H9 (cell line): Measurements from ENCODE around the gene DUS1L. TPM values are rescaled to one million over a fixed set of nuclear protein-coding genes. Genes with fewer than 3 reads are reported as not detected.

ENCODE experiments used
- DNase-seq: peaks from one replicate; pipeline ENCODE4 v3.0.0-alpha.2; 2017
- H2AFZ ChIP-seq: one replicate; pipeline ENCODE4 v1.6.1; 2013; ENCODE audit warnings: mild to moderate bottlenecking, low read length, control low read depth, moderate library complexity
- H2AK5ac ChIP-seq: 2 replicates; pipeline ENCODE4 v1.6.1; 2013; ENCODE audit warnings: low read length, control low read depth, mixed read lengths; ENCODE audit not compliant: insufficient read length
- H2BK120ac ChIP-seq: one replicate; pipeline ENCODE4 v1.6.1; 2013; ENCODE audit warnings: low read depth, mild to moderate bottlenecking, low read length, control low read depth, inconsistent platforms; ENCODE audit not compliant: poor library complexity, severe bottlenecking
- H2BK12ac ChIP-seq: 2 replicates; pipeline ENCODE4 v1.6.1; 2013; ENCODE audit warnings: low read length, control low read depth, mixed read lengths, low read depth; ENCODE audit not compliant: insufficient read length
- H2BK15ac ChIP-seq: 2 replicates; pipeline ENCODE4 v1.6.1; 2013; ENCODE audit warnings: low read depth, low read length, control low read depth
- H2BK20ac ChIP-seq: one replicate; pipeline ENCODE4 v1.6.1; 2013; ENCODE audit warnings: low read depth, mild to moderate bottlenecking, low read length, control low read depth, inconsistent platforms; ENCODE audit not compliant: poor library complexity, severe bottlenecking
- H2BK5ac ChIP-seq: 2 replicates; pipeline ENCODE4 v1.6.1; 2013; ENCODE audit warnings: low read length, control low read depth, mixed read lengths; ENCODE audit not compliant: insufficient read length
- H3K14ac ChIP-seq: 2 replicates; pipeline ENCODE4 v1.6.1; 2013; ENCODE audit warnings: low read length, control low read depth; ENCODE audit not compliant: insufficient read depth
- H3K18ac ChIP-seq: 2 replicates; pipeline ENCODE4 v1.6.1; 2013; ENCODE audit warnings: low read depth, mild to moderate bottlenecking, mixed read lengths, low read length, control low read depth; ENCODE audit not compliant: insufficient read length
- H3K23ac ChIP-seq: 2 replicates; pipeline ENCODE4 v1.6.1; 2013; ENCODE audit warnings: low read length, control low read depth, mixed read lengths, low read depth; ENCODE audit not compliant: insufficient read length
- H3K23me2 ChIP-seq: 2 replicates; pipeline ENCODE4 v1.6.1; 2013; ENCODE audit warnings: low read depth, mild to moderate bottlenecking, mixed read lengths, low read length, control low read depth; ENCODE audit not compliant: insufficient read length, poor library complexity, severe bottlenecking
- H3K27ac ChIP-seq: 2 replicates; pipeline ENCODE4 v1.5.1; 2013; ENCODE audit warnings: low read length, control low read depth, mixed read lengths, low read depth; ENCODE audit not compliant: insufficient read length
- H3K27me3 ChIP-seq: 2 replicates; pipeline ENCODE4 v1.6.1; 2013; ENCODE audit warnings: low read length, control low read depth, inconsistent platforms; ENCODE audit not compliant: insufficient read depth
- H3K4ac ChIP-seq: 2 replicates; pipeline ENCODE4 v1.6.1; 2013; ENCODE audit warnings: low read depth, mild to moderate bottlenecking, control low read depth, inconsistent platforms, low read length, moderate library complexity
- H3K4me1 ChIP-seq: 2 replicates; pipeline ENCODE4 v1.6.1; 2013; ENCODE audit warnings: low read length, control low read depth, inconsistent platforms; ENCODE audit not compliant: insufficient read depth
- H3K4me2 ChIP-seq: 2 replicates; pipeline ENCODE4 v1.6.1; 2013; ENCODE audit warnings: low read length, control low read depth, mixed read lengths; ENCODE audit not compliant: insufficient read length, insufficient read depth
- H3K56ac ChIP-seq: 2 replicates; pipeline ENCODE4 v1.6.1; 2013; ENCODE audit warnings: low read depth, mild to moderate bottlenecking, mixed read lengths, low read length, control low read depth; ENCODE audit not compliant: insufficient read length
- H3K79me1 ChIP-seq: 2 replicates; pipeline ENCODE4 v1.6.1; 2013; ENCODE audit warnings: low read depth, mild to moderate bottlenecking, moderate library complexity, low read length, control low read depth, inconsistent platforms; ENCODE audit not compliant: insufficient read depth, poor library complexity, severe bottlenecking
- H3K79me2 ChIP-seq: 2 replicates; pipeline ENCODE4 v1.6.1; 2013; ENCODE audit warnings: low read length, control low read depth, inconsistent platforms; ENCODE audit not compliant: insufficient read depth
- H3K9ac ChIP-seq: 2 replicates; pipeline ENCODE4 v1.6.1; 2013; ENCODE audit warnings: low read length, control low read depth, mixed read lengths; ENCODE audit not compliant: insufficient read length; ENCODE audit errors: extremely low read depth
- H3K9me3 ChIP-seq: one replicate; pipeline ENCODE4 v1.6.1; 2013; ENCODE audit warnings: low read depth, low read length, inconsistent platforms; ENCODE audit not compliant: control insufficient read depth
- H3T11ph ChIP-seq: one replicate; pipeline ENCODE4 v1.6.1; 2013; ENCODE audit warnings: mild to moderate bottlenecking, low read length, control low read depth, inconsistent platforms
- H4K20me1 ChIP-seq: one replicate; pipeline ENCODE4 v1.6.1; 2013; ENCODE audit not compliant: control insufficient read depth, insufficient read length, insufficient read depth
- H4K5ac ChIP-seq: 2 replicates; pipeline ENCODE4 v1.6.1; 2013; ENCODE audit warnings: low read depth, mild to moderate bottlenecking, mixed read lengths, low read length, control low read depth; ENCODE audit not compliant: insufficient read length
- H4K8ac ChIP-seq: replicated peaks from 2 replicates; pipeline ENCODE4 v1.6.1; 2013; ENCODE audit warnings: low read length, control low read depth, mixed read lengths, low read depth; ENCODE audit not compliant: insufficient read length
- H4K91ac ChIP-seq: 2 replicates; pipeline ENCODE4 v1.6.1; 2013; ENCODE audit warnings: low read depth, mild to moderate bottlenecking, moderate library complexity, mixed read lengths, low read length, control low read depth; ENCODE audit not compliant: insufficient read length
- H3K27ac Mint-ChIP-seq, 3 experiments: 2 replicates in 2 of 3; 3 replicates in 1 of 3; pipeline ENCODE4 v1.8.0; 2020 to 2021; ENCODE audit warnings: mixed read lengths in 3 of 3, mild to moderate bottlenecking in 1 of 3, moderate library complexity in 1 of 3
- H3K27me3 Mint-ChIP-seq: 2 replicates; pipeline ENCODE4 v1.8.0; 2021; ENCODE audit warnings: low read depth, mild to moderate bottlenecking, moderate library complexity, mixed read lengths
- H3K36me3 Mint-ChIP-seq, 3 experiments: 2 replicates in 2 of 3; 3 replicates in 1 of 3; pipeline ENCODE4 v1.8.0; 2020 to 2021; ENCODE audit warnings: low read depth in 3 of 3, mixed read lengths in 3 of 3; ENCODE audit not compliant: insufficient read depth in 1 of 3
- H3K4me1 Mint-ChIP-seq, 2 experiments: 2 replicates each; pipeline ENCODE4 v1.8.0; 2020; ENCODE audit warnings: mixed read lengths in 2 of 2
- H3K4me3 Mint-ChIP-seq, 2 experiments: 2 replicates in 1 of 2; 3 replicates in 1 of 2; pipeline ENCODE4 v1.8.0; 2020 to 2021; ENCODE audit warnings: mild to moderate bottlenecking in 2 of 2, mixed read lengths in 2 of 2, moderate library complexity in 1 of 2
- H3K9me3 Mint-ChIP-seq, 2 experiments: 2 replicates in 1 of 2; 3 replicates in 1 of 2; pipeline ENCODE4 v1.8.0; 2020; ENCODE audit warnings: mild to moderate bottlenecking in 2 of 2, mixed read lengths in 2 of 2, moderate library complexity in 1 of 2
- CTCF ChIP-seq: fragments of 200-600 bp; sonication (generic); conservative IDR thresholded peaks from 3 replicates; pipeline ENCODE4 v1.8.0; 2021; ENCODE audit warnings: antibody characterized with exemption, mild to moderate bottlenecking
- WGBS: extraction: QIAGEN DNeasy Blood & Tissue Kit; methylation state at CpG from one replicate; pipeline ENCODE4 v1.1.7; 2013; ENCODE audit warnings: missing lambda C conversion rate, low lambda C conversion rate, mixed read lengths; ENCODE audit not compliant: insufficient read length; ENCODE audit errors: extremely low coverage; 5-methylcytosine and 5-hydroxymethylcytosine counted together
- total RNA-seq: library from RNA; stranded (reverse); gene quantifications from 2 replicates; pipeline ENCODE4 v1.2.1, GENCODE V29; 2021

Gene DUS1L
- total RNA-seq, 1 experiment from 2014 or later: 103 TPM

GRCh38 chr17:82051776-82052637 is 13.6 kb downstream of the DUS1L start, which contains the start of the genes GPS1 and RFNG:
GPS1 (plus strand) TSS chr17:82051898; CDS start chr17:82051932, 34 bp downstream.
RFNG (minus strand) TSS chr17:82051811; CDS start chr17:82051766, 45 bp downstream.
- no peak within 1 kb of the TSS for H2BK20ac ChIP-seq
- no CpG with 5 or more reads among the region's 94 CpGs for WGBS
- no peaks in the 10 kb centered on the region for H3K4me1 ChIP-seq
- no peak within 1 kb of the TSS for H3K23ac ChIP-seq
- no peak within 1 kb of the TSS for H2AFZ ChIP-seq
- no peaks in the 10 kb centered on the region for H3K27me3 ChIP-seq
- DNase-seq: peak; percentile 75
- no peaks in the 10 kb centered on the region for H3K9me3 Mint-ChIP-seq
- H3K4ac ChIP-seq: no peak within 1 kb of the TSS
- H3K14ac ChIP-seq: no peak within 1 kb of the TSS; the same call in 1 of the 2 replicates
- no peaks in the 10 kb centered on the region for H3K79me2 ChIP-seq
- peaks cover 3% of the 10 kb centered on the region for H4K20me1 ChIP-seq
- H3K9ac ChIP-seq: peak within 1 kb of the TSS; percentile 43
- H3K18ac ChIP-seq: no peak within 1 kb of the TSS
- no peak within 1 kb of the TSS for H4K8ac ChIP-seq
- H3T11ph ChIP-seq: no peak within 1 kb of the TSS
- H3K36me3 Mint-ChIP-seq: peaks cover 10 to 47% (median 42%) of the 10 kb centered on the region in 3 experiments; a peak in 6 of 7 replicates
- H2AK5ac ChIP-seq: no peak within 1 kb of the TSS
- peak within 1 kb of the TSS in 1 of 3 experiments; percentile 64; a peak in 2 of 7 replicates for H3K27ac Mint-ChIP-seq
- no peak within 1 kb of the TSS for H2BK12ac ChIP-seq
- H4K91ac ChIP-seq: no peak within 1 kb of the TSS
- no peak within 1 kb of the TSS for H2BK5ac ChIP-seq
- no peak within 1 kb of the TSS for H2BK120ac ChIP-seq
- H3K56ac ChIP-seq: no peak within 1 kb of the TSS
- no peak within 1 kb of the TSS for H3K27ac ChIP-seq
- no peak within 1 kb of the TSS for H4K5ac ChIP-seq
- H3K4me1 Mint-ChIP-seq: peaks cover 0 to 13% of the 10 kb centered on the region in 2 experiments; a peak in 2 of 4 replicates
- peak within 1 kb of the TSS; percentile 89 to 93 for H3K4me3 Mint-ChIP-seq
- no peak within 1 kb of the TSS for H2BK15ac ChIP-seq
- H3K79me1 ChIP-seq: peaks cover 2% of the 10 kb centered on the region
- no peaks in the 10 kb centered on the region for H3K9me3 ChIP-seq
- no peaks in the 10 kb centered on the region for H3K23me2 ChIP-seq
- no peaks in the 10 kb centered on the region; the same call in 1 of the 2 replicates for H3K27me3 Mint-ChIP-seq
- TF ChIP-seq CTCF: no peak
- H3K4me2 ChIP-seq: peak within 1 kb of the TSS; percentile 72
